Left hindlimb (tissue), 1 donor: Measurements from ENCODE around the gene DCDC2C.
A peak's percentile ranks its signal among the peaks of the same experiment; 100 is the strongest.

Source experiments
- DNase-seq: peaks from one replicate; pipeline ENCODE4 v3.0.0-alpha.2; 2018

Gene DCDC2C

GRCh38 chr2:3840611-3841155 lies 137.3 kb downstream of the DCDC2C start:
- DNase-seq: no peak

- DNase-seq: no peak
Observed at GRCh38 chr2:3847397-3848052, 144.2 kb downstream of the DCDC2C start.

- DNase-seq: no peak
Observed at GRCh38 chr2:3848776-3849175, 145.4 kb downstream of the DCDC2C start.

GRCh38 chr2:3849213-3849612 lies 145.8 kb downstream of the DCDC2C start:
- DNase-seq: no peak

DNA sequence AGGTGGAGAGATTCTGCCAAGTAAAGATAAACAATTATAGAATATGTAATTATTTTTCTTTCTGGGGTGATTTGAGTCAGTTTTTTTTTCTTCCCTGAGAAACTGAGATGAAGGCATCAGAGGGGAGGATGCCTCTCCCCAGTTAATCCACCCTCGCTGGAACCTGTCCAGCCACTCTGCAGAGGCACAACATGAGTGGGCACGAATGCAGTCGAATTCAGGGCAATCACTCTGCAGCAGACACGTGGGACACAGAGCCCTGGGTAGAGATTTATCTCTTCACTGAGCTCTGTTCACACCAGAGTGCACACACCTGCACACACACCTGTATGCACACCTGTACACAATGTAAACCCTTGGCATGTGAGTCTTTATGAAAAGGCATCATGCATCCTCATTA lies 154.2 kb downstream of the DCDC2C start:
- DNase-seq: no peak

DNA sequence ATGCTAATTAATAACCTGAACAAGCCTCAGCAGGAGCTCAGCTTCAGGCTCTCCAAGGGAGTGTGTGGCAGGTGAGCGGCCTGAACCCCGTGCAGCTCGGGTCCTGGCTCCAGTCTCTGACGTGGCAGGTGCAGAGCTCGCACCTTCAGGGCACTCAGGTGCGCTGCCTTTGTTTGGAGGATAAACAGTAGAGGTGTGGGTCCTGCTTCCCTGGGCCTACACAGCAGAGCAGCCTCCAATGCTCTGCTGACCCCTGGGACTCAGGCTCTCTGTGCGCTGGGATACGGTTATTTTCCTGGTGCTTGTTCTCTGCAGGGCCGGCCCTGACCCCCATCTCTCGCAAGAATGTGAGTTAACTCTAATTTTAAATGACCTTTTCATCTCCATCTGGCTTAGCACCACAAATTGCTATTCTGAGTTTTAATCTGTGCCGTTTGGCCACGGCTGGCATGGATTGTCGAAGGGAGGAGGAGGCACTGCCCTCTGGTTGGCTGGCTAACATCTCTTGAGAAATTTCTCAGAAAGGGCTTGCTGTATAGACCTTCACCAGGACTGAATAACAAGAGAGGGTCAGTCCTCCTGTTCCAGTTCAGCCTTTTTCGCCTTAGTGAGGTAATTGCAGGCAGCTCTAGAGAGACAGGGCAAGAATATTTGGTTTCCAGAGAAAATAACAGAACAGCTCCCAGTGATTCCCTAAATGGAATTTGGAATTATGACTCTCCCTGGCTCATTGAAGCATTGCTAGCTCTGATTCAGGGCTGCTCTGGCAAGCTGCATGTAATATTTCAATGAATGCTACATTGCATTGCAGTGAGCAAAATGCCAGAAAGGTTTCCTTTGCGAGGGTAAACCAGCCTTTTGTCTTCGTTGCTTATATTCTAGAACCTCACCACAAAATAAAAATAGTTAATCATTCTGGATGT lies 161.8 kb downstream of the DCDC2C start:
- DNase-seq: peak; percentile 45

DNA sequence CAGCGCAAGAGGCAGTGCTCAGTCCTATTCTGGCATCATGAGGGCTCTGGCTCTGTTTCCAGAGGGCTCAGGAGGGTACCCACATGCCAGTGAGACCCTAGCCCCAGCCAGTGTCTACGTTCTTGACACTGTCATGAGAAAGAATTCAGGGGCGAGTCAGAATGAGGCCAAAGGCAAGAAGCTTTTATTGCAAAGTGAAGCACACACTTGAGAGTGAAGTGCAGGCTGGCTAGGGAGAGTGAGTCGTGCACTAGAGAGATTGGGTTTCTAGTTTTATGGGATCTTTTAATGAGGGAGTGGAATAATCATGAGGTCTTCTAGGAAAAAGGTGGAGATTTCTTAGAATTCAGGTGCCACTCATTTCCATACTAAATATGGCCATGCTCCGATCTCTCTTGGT lies 164.1 kb downstream of the DCDC2C start:
- no peak for DNase-seq

- peak; percentile 51 for DNase-seq
Observed at GRCh38 chr2:3868012-3868805, 164.8 kb downstream of the DCDC2C start.

DNA sequence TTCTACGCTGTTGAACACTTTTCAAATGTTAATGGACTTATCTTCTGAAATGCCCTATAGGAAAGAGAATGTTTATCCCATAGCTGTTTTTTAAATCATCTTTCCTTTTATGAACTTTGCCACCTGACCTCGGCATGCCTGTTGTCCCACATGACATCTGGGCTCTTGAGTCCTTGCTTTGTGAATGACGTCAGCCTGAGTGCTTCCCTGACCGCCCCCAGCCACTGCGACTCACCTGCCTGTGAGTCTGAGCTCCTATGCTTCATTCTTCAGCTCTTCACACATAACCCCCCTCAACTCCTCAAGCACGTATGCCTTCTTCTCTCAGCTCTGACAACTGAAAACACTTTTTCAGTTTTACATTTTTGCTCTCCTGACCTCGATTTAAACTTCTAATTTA lies 166.8 kb downstream of the DCDC2C start:
- DNase-seq: no peak

GRCh38 chr2:3871002-3871401 lies 167.6 kb downstream of the DCDC2C start:
- no peak for DNase-seq

- DNase-seq: no peak
Observed at GRCh38 chr2:3872451-3872850, 169.1 kb downstream of the DCDC2C start.

- DNase-seq: no peak
Observed at GRCh38 chr2:3873899-3874298, 170.5 kb downstream of the DCDC2C start.

- no peak for DNase-seq
Observed at GRCh38 chr2:3876221-3876620, 172.8 kb downstream of the DCDC2C start.

- DNase-seq: no peak
Observed at GRCh38 chr2:3876685-3877084, 173.3 kb downstream of the DCDC2C start.

- no peak for DNase-seq
Observed at GRCh38 chr2:3885629-3886628, 182.6 kb downstream of the DCDC2C start.

DNA sequence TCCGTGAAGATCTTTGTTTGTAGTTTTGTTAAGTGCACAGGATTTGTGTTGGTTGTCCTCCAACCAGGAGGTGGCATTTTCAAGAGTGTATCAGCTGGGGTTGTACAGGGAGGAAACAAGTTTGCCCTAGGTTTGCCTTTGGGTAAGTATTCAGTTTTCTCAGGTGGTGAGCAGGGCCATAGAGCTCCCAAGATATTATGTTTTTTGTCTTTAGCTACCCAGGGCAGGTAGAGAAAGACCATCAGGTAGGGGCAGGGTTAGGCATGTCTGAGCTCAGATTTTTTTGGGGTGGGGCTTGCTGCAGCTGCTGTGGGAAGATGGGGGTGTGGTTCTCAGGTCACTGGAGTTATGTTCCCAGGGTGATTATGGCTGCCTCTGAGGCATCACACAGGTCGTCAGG lies 191.6 kb downstream of the DCDC2C start:
- no peak for DNase-seq
